HepG2 (cell line): ENCODE data around the gene EIF4G3. TPM values are rescaled to one million over a fixed set of nuclear protein-coding genes. Genes with fewer than 3 reads are reported as not detected.
A peak's percentile ranks its signal among the peaks of the same experiment; 100 is the strongest.

Experiments
- CCDC6 ChIP-seq: sonication (generic); formaldehyde crosslinking; IDR thresholded peaks from 2 replicates; pipeline ENCODE4 v1.8.1; 2022; ENCODE audit warnings: mild to moderate bottlenecking, missing genetic modification reagents, moderate library complexity
- CREM ChIP-seq, 2 experiments: sonication (generic) in 1 of 2; formaldehyde crosslinking in 1 of 2; IDR thresholded peaks; 2 replicates each; pipeline versions ENCODE4 v1.4.0 to v1.6.1; 2016 to 2020; ENCODE audit warnings: antibody characterized with exemption in 1 of 2, mild to moderate bottlenecking in 1 of 2, missing genetic modification reagents in 1 of 2
- ERF ChIP-seq: IDR thresholded peaks from 2 replicates; pipeline ENCODE4 v1.6.1; 2018; ENCODE audit warnings: missing biosample characterization, missing genetic modification reagents
- HNRNPUL1 ChIP-seq: fragments of 200-400 bp; formaldehyde crosslinking; IDR thresholded peaks from 2 replicates; pipeline ENCODE4 v1.6.1; 2017; ENCODE audit warnings: low read depth, mild to moderate bottlenecking, low read length, moderate library complexity
- KLF11 ChIP-seq: IDR thresholded peaks from 2 replicates; pipeline ENCODE4 v1.6.1; 2016; ENCODE audit warnings: missing compliant biosample characterization
- MXI1 ChIP-seq: IDR thresholded peaks from 3 replicates; pipeline ENCODE4 v1.6.1; 2012; ENCODE audit warnings: low read depth, low read length, inconsistent platforms, borderline replicate concordance
- TOE1 ChIP-seq: sonication (generic); formaldehyde crosslinking; IDR thresholded peaks from 2 replicates; pipeline ENCODE4 v1.4.0; 2020; ENCODE audit warnings: mild to moderate bottlenecking, missing genetic modification reagents
- ZC3H13 ChIP-seq: sonication (generic); formaldehyde crosslinking; IDR thresholded peaks from 2 replicates; pipeline ENCODE4 v1.8.1; 2023; ENCODE audit warnings: mild to moderate bottlenecking, missing genetic modification reagents, moderate library complexity
- ZKSCAN8 ChIP-seq: IDR thresholded peaks from 2 replicates; pipeline ENCODE4 v1.6.1; 2016; ENCODE audit warnings: borderline replicate concordance, missing genetic modification reagents, missing compliant biosample characterization
- ZNF24 ChIP-seq: fragments of 450-650 bp; IDR thresholded peaks from 2 replicates; pipeline ENCODE4 v1.6.1; 2017; ENCODE audit warnings: antibody characterized with exemption, mild to moderate bottlenecking
- ZNF510 ChIP-seq: sonication (generic); formaldehyde crosslinking; IDR thresholded peaks from 2 replicates; pipeline ENCODE4 v1.4.0; 2020; ENCODE audit warnings: low read depth, mild to moderate bottlenecking, missing genetic modification reagents
- ZNF512B ChIP-seq: sonication (generic); formaldehyde crosslinking; IDR thresholded peaks from 2 replicates; pipeline ENCODE4 v1.5.1; 2020; ENCODE audit warnings: missing genetic modification reagents, mild to moderate bottlenecking, borderline replicate concordance
- ZNF652 ChIP-seq: IDR thresholded peaks from 2 replicates; pipeline ENCODE4 v1.6.1; 2016; ENCODE audit warnings: low read depth, borderline replicate concordance
- ZNF672 ChIP-seq: sonication (generic); formaldehyde crosslinking; IDR thresholded peaks from 2 replicates; pipeline ENCODE4 v1.8.1; 2022; ENCODE audit warnings: missing genetic modification reagents
- polyA plus RNA-seq, 8 experiments: library from polyadenylated mRNA; depleted of rRNA in 3 of 8; stranded (reverse) in 7 of 8; unstranded in 1 of 8; fragments of >200 nt; fragmentation: Illumina TruSeq in 4 of 8; extraction: Trizol in 4 of 8; gene quantifications; 2 replicates each; pipeline versions ENCODE4 v1.2.1 to v1.2.3, GENCODE V29; 2011 to 2016; ENCODE audit warnings: low read depth in 4 of 8, missing spikeins in 1 of 8, mixed read lengths in 1 of 8; ENCODE audit not compliant: insufficient read depth in 1 of 8
- total RNA-seq, 5 experiments: library from RNA; depleted of rRNA; stranded (reverse); fragments of >200 nt; fragmentation: Illumina TruSeq; extraction: Trizol; gene quantifications; 2 replicates each; pipeline ENCODE4 v1.2.3, GENCODE V29; 2016; ENCODE audit warnings: low read depth in 1 of 5
- TF ChIP-seq, protein P1 (sequence below): sonication (generic); formaldehyde crosslinking; conservative IDR thresholded peaks from 2 replicates; pipeline ENCODE4 v1.4.0; 2020; ENCODE audit warnings: mild to moderate bottlenecking, missing genetic modification reagents, moderate library complexity
- TF ChIP-seq, protein P2 (sequence below): IDR thresholded peaks from 2 replicates; pipeline ENCODE4 v1.6.1; 2016
- TF ChIP-seq, protein P3 (sequence below): sonication (generic); formaldehyde crosslinking; IDR thresholded peaks from 2 replicates; pipeline ENCODE4 v1.4.0; 2020; ENCODE audit warnings: missing genetic modification reagents
- TF ChIP-seq, protein P4 (sequence below): sonication (generic); formaldehyde crosslinking; conservative IDR thresholded peaks from 2 replicates; pipeline ENCODE4 v1.4.0; 2020; ENCODE audit warnings: missing genetic modification reagents

The EIF4G3 gene
- total and polyA plus RNA-seq, 2 of the 13 experiments (the other 11 are each of a cell fraction or from before 2014, with no cell fraction given) = 22.2 to 27.6 TPM

DNA sequence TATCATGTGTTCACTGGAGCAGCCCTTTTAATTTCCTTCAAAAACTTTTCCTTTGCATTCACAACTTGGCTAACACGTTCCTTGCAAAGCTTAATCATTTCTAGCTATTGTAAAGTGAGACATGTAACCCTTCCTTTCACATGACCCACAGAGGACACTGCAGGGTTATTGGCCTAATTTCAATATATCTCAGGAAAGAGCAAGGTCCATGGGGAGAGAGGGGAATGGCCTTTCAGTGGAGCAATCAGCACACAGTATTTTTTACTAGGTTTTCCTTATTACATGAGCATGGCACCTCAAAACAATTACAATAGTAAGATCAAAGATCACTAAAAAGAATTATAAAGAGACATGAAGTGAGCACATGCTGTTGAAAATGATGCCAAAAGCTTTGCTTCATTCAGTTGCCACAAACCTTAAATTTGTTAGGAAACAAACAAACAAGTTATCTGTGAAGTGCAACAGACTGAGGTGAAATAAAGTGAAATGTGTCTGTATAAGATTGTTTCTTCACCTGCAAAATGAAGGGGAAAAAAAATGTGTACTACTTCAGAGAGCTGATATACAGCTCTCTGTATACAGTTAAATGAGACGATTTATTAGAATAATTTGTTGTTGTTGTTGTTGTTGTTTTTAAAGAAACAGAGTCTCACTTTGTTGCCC lies 61.5 kb downstream of the EIF4G3 start (continued):
- TF ChIP-seq, protein P1, sequence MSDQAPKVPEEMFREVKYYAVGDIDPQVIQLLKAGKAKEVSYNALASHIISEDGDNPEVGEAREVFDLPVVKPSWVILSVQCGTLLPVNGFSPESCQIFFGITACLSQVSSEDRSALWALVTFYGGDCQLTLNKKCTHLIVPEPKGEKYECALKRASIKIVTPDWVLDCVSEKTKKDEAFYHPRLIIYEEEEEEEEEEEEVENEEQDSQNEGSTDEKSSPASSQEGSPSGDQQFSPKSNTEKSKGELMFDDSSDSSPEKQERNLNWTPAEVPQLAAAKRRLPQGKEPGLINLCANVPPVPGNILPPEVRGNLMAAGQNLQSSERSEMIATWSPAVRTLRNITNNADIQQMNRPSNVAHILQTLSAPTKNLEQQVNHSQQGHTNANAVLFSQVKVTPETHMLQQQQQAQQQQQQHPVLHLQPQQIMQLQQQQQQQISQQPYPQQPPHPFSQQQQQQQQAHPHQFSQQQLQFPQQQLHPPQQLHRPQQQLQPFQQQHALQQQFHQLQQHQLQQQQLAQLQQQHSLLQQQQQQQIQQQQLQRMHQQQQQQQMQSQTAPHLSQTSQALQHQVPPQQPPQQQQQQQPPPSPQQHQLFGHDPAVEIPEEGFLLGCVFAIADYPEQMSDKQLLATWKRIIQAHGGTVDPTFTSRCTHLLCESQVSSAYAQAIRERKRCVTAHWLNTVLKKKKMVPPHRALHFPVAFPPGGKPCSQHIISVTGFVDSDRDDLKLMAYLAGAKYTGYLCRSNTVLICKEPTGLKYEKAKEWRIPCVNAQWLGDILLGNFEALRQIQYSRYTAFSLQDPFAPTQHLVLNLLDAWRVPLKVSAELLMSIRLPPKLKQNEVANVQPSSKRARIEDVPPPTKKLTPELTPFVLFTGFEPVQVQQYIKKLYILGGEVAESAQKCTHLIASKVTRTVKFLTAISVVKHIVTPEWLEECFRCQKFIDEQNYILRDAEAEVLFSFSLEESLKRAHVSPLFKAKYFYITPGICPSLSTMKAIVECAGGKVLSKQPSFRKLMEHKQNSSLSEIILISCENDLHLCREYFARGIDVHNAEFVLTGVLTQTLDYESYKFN (CRISPR knock-in tag) = peak; percentile 92
- TF ChIP-seq ZC3H13 (CRISPR knock-in tag) = no peak
- peak; percentile 47; the same call in 1 of the 2 replicates for TF ChIP-seq TOE1 (CRISPR knock-in tag)
- TF ChIP-seq ZNF672 (CRISPR knock-in tag) = no peak
- no peak for TF ChIP-seq HNRNPUL1
- peak; percentile 44; the same call in 1 of the 2 replicates for TF ChIP-seq CREM (IDR thresholded peaks at IDR 0.05)
- no peak for TF ChIP-seq CREM (CRISPR knock-in tag; IDR thresholded peaks at IDR 0.05)
- TF ChIP-seq, protein P2, sequence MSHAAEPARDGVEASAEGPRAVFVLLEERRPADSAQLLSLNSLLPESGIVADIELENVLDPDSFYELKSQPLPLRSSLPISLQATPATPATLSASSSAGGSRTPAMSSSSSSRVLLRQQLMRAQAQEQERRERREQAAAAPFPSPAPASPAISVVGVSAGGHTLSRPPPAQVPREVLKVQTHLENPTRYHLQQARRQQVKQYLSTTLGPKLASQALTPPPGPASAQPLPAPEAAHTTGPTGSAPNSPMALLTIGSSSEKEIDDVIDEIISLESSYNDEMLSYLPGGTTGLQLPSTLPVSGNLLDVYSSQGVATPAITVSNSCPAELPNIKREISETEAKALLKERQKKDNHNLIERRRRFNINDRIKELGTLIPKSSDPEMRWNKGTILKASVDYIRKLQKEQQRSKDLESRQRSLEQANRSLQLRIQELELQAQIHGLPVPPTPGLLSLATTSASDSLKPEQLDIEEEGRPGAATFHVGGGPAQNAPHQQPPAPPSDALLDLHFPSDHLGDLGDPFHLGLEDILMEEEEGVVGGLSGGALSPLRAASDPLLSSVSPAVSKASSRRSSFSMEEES (CRISPR knock-in tag) = peak; percentile 93
- peak; percentile 56; the same call in 1 of the 2 replicates for TF ChIP-seq KLF11 (CRISPR knock-in tag)
- TF ChIP-seq, protein P3, sequence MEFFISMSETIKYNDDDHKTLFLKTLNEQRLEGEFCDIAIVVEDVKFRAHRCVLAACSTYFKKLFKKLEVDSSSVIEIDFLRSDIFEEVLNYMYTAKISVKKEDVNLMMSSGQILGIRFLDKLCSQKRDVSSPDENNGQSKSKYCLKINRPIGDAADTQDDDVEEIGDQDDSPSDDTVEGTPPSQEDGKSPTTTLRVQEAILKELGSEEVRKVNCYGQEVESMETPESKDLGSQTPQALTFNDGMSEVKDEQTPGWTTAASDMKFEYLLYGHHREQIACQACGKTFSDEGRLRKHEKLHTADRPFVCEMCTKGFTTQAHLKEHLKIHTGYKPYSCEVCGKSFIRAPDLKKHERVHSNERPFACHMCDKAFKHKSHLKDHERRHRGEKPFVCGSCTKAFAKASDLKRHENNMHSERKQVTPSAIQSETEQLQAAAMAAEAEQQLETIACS (CRISPR knock-in tag) = no peak
- no peak for TF ChIP-seq ZNF512B (CRISPR knock-in tag)
- TF ChIP-seq ZNF24 = no peak
- TF ChIP-seq ZKSCAN8 (CRISPR knock-in tag) = peak; percentile 74; the same call in 1 of the 2 replicates
- TF ChIP-seq CCDC6 (CRISPR knock-in tag) = no peak
- TF ChIP-seq, protein P4, sequence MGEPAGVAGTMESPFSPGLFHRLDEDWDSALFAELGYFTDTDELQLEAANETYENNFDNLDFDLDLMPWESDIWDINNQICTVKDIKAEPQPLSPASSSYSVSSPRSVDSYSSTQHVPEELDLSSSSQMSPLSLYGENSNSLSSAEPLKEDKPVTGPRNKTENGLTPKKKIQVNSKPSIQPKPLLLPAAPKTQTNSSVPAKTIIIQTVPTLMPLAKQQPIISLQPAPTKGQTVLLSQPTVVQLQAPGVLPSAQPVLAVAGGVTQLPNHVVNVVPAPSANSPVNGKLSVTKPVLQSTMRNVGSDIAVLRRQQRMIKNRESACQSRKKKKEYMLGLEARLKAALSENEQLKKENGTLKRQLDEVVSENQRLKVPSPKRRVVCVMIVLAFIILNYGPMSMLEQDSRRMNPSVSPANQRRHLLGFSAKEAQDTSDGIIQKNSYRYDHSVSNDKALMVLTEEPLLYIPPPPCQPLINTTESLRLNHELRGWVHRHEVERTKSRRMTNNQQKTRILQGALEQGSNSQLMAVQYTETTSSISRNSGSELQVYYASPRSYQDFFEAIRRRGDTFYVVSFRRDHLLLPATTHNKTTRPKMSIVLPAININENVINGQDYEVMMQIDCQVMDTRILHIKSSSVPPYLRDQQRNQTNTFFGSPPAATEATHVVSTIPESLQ (CRISPR knock-in tag) = no peak
- no peak for TF ChIP-seq ZNF510 (CRISPR knock-in tag)
- TF ChIP-seq MXI1 = peak; percentile 30; the same call in 1 of the 3 replicates
- peak; percentile 84 for TF ChIP-seq ZNF652 (CRISPR knock-in tag)
- TF ChIP-seq ERF = peak; percentile 68; the same call in 1 of the 2 replicates
